ENCODE measurements around the gene ASB13. TPM values are rescaled to one million over a fixed set of nuclear protein-coding genes. Genes with fewer than 3 reads are reported as not detected.

ASB13 gene
- 10 to 100 TPM; 19.2 to 47.7 (median 31.2) TPM for total RNA-seq

- no peak for TF ChIP-seq CTCF (IDR thresholded peaks at IDR 0.05; ENCODE audit: low read depth)
Measured at GRCh38 chr10:5666008-5666840, at the start of gene ASB13. Gene ASB13 (minus strand): TSS chr10:5666595. CDS start chr10:5666551, 44 bp downstream.

GRCh38 chr10:5711642-5712041, 45.2 kb upstream of the ASB13 start:
- TF ChIP-seq CTCF (IDR thresholded peaks at IDR 0.05; ENCODE audit: low read depth), result no peak

GRCh38 chr10:5710859-5711258, 44.5 kb upstream of the ASB13 start:
- no peak for TF ChIP-seq CTCF (IDR thresholded peaks at IDR 0.05; ENCODE audit: low read depth)

GRCh38 chr10:5709865-5710264, 43.5 kb upstream of the ASB13 start:
- no peak for TF ChIP-seq CTCF (IDR thresholded peaks at IDR 0.05; ENCODE audit: low read depth)

- TF ChIP-seq CTCF (IDR thresholded peaks at IDR 0.05; ENCODE audit: low read depth), result no peak
Measured at GRCh38 chr10:5708356-5708755, 42.0 kb upstream of the ASB13 start.

GRCh38 chr10:5698062-5698461, 31.7 kb upstream of the ASB13 start:
- no peak for TF ChIP-seq CTCF (IDR thresholded peaks at IDR 0.05; ENCODE audit: low read depth)

- TF ChIP-seq CTCF (IDR thresholded peaks at IDR 0.05; ENCODE audit: low read depth), result no peak
Measured at GRCh38 chr10:5697342-5697741, 30.9 kb upstream of the ASB13 start.

All from subcutaneous adipose tissue (tissue), 4 donors.